ENCODE measurements around the gene LINC00237.

Gene LINC00237

DNA sequence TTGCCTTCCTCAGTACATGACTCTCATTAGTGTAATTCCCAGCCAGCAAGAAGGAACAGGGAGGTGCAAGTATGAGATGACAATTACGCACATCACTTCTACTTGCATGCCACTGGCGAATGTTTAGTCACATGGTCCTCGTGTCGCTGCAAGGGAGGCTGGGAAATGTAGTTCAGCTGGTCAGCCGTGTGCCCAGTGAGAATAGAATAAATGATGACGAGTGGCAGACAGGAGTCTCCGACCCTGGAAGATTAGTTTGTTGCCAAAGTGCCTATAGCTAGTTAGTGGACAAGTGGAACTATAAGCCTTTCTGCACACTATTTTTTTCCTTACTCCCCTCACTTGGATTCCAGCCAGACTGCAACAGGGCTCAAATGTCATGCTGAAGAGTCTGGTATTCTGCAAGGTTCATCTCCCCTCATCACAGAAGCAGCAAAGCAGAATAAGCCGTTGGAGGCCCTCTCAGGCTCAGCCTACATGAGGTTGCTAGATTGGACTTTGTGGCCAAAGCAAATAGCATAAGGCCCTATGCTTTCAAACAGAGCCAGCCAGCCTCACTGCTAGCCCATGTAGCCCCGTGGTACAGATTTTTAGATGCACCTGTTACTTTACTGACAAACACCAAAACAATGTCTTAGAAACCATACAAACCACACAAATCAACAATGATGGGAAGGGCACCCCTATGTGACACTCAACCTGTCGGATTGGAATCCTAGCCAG, 9.7 kb downstream of the LINC00237 start:
- no peak for DNase-seq

DNA sequence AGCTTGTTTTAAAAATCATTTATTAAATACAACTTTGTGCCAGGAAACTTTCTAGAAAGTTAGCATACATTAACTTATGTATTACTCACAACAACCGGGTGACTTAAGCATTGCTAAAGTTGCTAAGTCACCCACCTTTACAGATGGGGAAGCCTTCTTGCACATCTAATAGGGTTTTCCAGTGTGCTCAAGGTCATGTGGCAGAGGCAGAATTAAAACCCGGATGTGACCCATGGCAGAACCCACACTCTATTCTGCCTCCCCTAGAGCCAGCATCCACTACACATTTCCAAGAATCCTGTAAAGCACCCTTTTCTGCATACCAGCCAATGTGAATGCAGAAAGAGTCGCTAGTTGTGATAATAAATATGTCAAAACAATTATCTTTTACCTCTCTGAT, 13.4 kb downstream of the LINC00237 start:
- no peak for DNase-seq

DNA sequence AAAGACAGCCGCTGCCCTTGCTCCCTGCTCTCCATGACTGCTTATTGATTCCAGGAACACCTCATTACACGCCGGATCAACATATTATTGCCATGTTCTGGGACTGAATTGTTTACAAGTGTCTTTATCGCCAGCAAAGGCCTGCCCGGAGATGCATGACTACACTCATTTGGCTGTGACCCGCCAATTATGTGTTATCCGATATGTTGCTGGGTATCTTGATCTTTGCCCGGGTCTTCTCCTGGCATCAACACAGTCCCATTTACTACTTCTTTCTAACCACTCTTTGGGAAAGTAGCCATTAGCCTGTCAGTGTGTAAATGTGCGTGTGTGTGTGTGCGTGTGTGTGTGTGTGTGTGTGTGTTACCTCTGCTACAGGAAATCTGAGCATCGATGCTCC, 15.4 kb downstream of the LINC00237 start:
- no peak for DNase-seq

GRCh38 chr20:21090111-21090618, 16.0 kb downstream of the LINC00237 start:
- no peak for DNase-seq

GRCh38 chr20:21089391-21089790, 16.8 kb downstream of the LINC00237 start:
- no peak for DNase-seq

GRCh38 chr20:21087862-21088540, 18.2 kb downstream of the LINC00237 start:
- DNase-seq: no peak

DNA sequence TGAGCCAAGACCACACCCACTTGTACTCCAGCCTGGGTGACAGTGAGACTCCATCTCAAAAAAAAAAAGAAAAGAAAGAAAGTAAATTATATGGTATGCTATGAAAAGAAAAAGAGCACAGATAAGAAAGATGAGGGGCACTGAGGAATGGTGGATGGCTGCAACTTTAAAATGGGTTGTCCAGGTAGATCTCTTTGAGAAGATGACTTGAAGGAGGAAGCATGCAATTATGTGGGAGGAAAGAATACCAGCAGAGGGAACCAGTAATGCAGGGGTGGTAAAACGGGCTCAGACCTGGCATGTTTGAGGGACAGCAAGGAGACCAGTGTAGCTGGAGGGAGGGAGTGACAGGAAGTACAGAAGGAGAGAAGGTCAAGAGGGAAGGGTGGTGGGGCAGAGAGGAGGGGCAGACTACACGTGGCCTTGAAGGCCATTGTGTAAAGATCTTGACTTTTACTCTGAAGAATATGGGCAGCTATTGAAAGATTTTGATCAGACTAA, 22.3 kb downstream of the LINC00237 start:
- DNase-seq: no peak

DNA sequence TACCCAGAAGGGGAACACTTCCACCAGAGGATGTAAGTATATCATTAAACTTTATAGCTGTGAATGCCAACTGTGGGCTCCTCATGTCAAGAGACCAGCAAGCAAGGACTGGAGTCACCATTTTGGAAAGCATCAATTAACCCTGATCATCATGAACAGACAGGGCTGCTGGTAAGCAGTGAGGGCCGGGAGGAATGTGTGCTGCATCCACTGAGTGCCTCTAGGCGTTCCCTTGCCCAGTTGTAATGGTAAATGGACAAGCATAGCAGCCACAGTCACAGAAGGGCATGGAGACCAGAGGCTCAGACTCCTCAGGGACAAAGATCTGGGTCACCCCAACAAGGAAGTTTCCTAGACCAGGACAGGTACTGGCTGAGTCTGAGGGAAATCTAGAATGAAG, 23.6 kb downstream of the LINC00237 start:
- DNase-seq: no peak

DNA sequence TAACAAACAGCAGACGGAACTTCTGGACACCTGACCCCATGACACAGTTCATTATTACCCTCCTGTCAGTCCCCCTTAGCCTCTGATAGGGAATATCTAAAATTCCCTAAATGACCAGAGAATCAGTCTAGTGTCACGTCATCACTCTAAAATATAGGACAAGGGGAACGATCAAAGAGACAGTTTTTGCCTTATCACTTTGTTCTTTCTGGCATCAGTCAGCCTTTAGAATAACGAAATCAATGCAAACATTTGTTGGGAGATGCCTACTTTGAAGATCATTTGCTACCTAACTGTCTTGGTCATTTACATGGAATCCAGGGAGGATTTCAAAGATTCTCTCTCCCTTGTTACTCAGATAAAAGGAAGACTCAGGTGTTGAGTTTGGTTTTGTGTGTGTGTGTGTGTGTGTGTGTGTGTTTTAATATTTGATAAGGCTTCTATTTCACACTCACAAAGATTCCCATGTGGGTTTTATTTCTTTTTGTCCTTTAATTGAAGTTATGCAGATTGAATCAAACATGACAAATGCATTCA, 28.3 kb downstream of the LINC00237 start:
- DNase-seq: no peak

GRCh38 chr20:21076073-21076472, 30.1 kb downstream of the LINC00237 start:
- DNase-seq: no peak

DNA sequence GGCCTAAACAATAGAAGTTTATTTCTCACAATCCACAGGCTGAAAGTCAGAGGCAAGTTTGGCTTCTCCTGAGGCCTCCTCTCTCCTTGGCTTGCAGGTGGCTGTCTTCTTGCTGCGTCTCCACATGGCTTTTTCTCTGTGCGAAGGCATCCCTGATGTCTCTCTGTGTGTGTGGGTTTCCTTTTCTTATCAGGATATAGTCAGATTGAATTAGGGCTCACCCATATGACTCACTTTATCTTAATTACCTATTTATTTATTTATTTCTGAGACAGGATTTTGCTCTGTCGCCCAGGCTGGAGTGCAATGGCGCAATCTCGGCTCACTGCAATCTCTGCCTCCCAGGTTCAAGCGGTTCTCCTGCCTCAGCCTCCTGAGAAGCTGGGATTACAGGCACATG, 30.7 kb downstream of the LINC00237 start:
- DNase-seq: no peak

DNA sequence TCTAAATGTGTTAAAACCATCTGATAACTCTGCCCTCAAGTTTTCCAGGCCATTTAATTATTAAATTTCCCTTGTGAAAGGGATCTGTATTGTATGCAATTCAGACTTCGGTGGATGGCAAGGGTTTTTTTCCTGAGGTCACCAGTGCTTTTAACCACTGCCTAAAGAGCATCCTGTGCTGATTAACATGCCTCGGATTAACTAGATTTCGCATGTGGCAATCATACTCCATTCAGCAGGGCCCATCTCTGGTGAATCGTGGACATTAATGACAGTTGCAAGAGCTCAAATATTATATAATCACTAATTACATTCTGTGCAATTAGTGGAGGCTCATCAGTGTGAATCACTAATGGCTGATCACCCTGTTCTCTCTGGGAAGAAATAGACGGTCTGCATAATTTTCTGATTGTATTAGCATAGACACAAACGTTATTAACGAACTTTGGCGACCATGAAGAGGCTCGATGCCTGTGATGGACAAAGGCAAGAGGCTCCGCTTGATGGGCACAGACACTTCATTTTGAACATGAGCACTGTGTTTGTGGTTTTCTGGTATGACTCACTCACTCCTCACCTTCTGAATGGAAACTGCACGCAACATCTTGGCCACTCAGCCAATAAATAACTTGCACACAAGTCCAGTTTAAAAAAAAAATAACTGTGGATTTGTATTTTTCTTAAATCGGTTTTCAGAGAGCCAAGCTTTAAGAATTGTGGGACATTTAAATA, 31.4 kb downstream of the LINC00237 start:
- DNase-seq: peak; percentile 60

DNA sequence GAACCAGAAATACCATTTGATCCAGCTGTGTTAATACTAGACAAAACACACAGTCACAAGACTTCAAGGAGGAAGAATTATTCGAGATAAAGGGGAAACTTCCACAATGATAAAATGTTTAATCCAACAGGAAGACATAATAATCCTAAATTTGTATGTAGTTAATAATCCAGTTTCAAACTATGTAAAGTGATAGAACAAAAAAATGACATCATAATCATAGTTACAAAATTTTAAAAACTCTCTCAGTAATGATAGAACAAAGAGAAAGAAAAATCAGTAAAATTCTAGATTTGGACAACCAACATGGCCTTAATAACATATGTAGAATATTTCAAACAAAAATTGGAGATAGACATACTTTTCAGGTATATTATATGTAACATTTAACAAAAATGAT, 38.9 kb downstream of the LINC00237 start:
- no peak for DNase-seq

DNA sequence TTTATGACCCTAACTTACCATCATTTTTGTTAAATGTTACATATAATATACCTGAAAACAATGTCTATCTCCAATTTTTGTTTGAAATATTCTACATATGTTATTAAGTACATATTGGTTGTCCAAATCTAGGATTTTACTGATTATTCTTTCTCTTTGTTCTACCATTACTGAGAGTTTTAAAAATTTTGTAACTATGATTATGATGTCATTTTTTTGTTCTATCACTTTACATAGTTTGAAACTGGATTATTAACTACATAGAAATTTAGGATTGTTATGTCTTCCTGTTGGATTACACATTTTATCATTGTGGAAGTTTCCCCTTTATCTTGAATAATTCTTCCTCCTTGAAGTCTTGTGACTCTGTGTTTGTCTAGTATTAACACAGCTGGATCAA, 41.2 kb downstream of the LINC00237 start:
- no peak for DNase-seq

- DNase-seq: no peak
These were observed 42.9 kb downstream of the LINC00237 start for GRCh38 chr20:21063276-21063675.

- DNase-seq: no peak
These were observed 53.0 kb downstream of the LINC00237 start for GRCh38 chr20:21053002-21053762.

GRCh38 chr20:21052686-21053001, 53.5 kb downstream of the LINC00237 start:
- DNase-seq: no peak

GRCh38 chr20:21052241-21052640, 53.9 kb downstream of the LINC00237 start:
- no peak for DNase-seq

- no peak for DNase-seq
These were observed 55.4 kb downstream of the LINC00237 start for GRCh38 chr20:21050710-21051109.

- no peak for DNase-seq
These were observed 56.8 kb downstream of the LINC00237 start for GRCh38 chr20:21049305-21049828.

GRCh38 chr20:21048841-21049273, 57.3 kb downstream of the LINC00237 start:
- DNase-seq: no peak

DNA sequence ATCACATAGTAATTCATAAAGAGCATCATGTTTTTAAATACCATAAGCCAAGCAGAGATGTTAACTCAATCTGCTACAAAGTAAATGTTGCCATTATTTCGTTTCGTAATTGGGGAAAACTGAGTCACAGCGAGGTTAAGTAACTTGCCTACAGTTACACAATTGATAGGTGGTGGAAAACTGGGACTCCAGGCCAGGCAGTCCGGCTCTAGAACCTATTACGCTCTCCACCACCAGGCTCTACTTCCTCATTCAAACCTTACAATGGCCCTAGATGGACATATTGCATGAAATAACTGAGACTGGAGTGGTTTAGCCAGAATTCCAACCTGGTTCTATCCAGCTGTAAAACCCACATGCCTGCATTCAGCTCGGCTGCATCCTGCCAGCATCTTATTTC, 58.2 kb downstream of the LINC00237 start:
- DNase-seq: no peak
